ENCODE data around the gene PPP1R12C.
"Not testable (repeated sequence)": the region's sequence is repeated elsewhere in the genome, so short reads cannot be mapped to it uniquely, and the experiment has no call there.

Gene PPP1R12C

DNA sequence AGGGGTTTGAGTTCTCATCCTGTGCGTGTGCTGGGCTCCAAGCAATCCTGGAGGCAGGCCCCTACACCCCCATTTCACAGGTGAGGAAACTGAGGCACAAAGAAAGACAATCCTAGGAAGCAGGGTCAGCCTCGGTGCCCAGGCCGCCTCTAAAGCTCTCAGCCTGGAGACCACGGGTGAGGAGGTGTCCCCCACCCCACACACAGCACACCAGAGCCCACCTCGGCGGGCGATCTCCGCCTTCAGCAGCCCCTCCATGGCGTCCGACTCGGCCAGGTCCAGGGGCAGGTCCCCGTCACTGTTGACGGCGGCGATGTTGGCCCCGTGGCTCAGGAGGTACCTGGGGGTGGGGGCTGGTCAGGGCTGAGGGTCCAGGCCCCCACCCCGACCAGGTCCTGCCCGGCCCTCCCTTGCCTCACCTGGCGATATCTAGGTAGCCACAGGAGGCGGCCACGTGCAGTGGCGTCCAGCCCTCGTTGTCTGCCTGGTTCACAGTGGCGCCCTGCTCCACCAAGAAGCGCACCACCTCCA lies 5.1 kb downstream of the PPP1R12C start:
- in situ Hi-C loops (cut with HindIII; ENCODE audit: low sequenced_read_pairs), result loop anchor here (5.0 kb wide), 1 partner anchor 60 kb away; no protein-coding TSS in a partner anchor

- in situ Hi-C loops (cut with HindIII; ENCODE audit: low sequenced_read_pairs), result loop anchor here (5.0 kb wide), 1 partner anchor 61 kb away; no protein-coding TSS in a partner anchor
Measured at GRCh38 chr19:55111238-55111831, 6.1 kb downstream of the PPP1R12C start.

DNA sequence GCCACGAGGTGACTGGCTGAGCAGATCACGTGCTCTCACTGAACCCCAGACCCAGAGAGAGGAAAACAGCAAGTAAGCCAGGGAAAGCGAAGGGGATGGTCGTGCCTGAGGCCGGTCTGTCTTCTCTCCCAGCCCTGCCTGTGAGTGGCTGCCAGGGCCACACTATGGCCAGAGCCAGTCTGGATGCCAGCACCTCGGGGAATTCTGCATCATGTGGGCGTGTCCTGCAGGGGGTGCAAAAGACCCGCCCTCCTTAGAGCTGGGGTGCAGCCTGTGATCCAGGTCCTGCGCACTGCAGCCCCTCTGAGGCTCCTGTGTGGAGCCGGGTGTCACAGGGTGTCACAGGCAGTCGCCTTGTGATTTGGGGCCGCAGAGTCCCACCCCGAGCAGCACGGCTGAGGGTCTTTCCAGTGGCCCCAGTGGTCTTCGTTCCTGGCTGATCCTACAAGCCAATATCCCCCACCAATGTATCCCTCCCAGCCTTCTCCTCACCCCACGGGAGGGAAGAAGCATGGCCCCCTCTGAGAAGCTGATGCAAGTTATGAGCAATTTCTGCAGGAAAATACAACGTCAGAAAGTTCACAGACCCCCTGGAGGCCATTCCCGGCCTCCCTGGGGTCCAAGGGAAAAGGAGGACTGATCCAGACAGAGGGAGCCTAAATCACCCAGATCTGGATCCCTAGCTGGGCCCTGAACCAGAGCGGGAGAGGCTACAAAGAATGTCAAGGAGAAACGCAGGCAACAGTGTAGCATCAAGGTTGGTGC lies 7.7 kb downstream of the PPP1R12C start:
- in situ Hi-C loops (cut with HindIII; ENCODE audit: low sequenced_read_pairs), result loop anchor here (5.0 kb wide), 1 partner anchor 63 kb away; no protein-coding TSS in a partner anchor

GRCh38 chr19:55107252-55107651 lies 10.2 kb downstream of the PPP1R12C start:
- in situ Hi-C loops (cut with HindIII; ENCODE audit: low sequenced_read_pairs), result not testable (repeated sequence)

DNA sequence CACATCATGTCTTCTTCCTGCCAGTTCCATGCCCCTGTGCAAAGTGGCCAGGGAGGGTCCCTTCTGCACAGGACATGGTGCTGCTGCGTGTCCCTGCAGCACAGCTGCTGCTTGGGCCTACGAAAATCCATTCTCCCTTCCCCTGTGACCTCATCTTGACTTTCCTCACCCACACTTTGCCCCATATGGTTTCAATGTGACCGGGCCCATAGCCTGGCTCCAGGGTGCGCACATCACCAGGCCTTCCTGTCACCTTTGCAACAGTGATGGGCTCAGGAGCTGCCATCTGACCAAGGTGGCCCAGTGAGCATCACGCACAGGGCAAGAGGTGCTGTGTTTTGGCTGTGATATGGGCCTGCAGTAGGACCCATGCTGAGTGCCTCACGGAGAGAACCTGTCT lies 10.8 kb downstream of the PPP1R12C start:
- in situ Hi-C loops (cut with HindIII; ENCODE audit: low sequenced_read_pairs), result no loop called here

DNA sequence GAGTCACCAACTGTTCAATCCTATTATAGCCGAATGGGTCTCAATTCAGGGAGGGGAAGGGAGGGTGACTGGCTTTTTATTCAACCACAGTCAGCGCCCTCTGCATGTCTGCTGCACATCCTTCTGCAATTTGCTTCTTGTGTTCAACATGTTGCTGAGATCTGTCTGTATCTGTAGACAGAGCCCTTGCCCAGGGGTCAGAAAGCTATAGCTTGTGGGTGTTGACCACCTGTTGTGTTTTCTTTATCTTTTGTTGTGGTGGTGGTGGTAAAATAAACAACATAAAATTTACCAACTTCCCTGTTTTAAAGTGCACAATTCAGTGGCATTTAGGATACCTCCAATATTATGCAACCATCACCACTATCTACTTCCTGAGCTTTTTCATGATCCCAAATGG lies 12.2 kb downstream of the PPP1R12C start:
- in situ Hi-C loops (cut with HindIII; ENCODE audit: low sequenced_read_pairs), result no loop called here

- in situ Hi-C loops (cut with HindIII; ENCODE audit: low sequenced_read_pairs), result no loop called here
Measured at GRCh38 chr19:55103190-55103589, 14.2 kb downstream of the PPP1R12C start.

DNA sequence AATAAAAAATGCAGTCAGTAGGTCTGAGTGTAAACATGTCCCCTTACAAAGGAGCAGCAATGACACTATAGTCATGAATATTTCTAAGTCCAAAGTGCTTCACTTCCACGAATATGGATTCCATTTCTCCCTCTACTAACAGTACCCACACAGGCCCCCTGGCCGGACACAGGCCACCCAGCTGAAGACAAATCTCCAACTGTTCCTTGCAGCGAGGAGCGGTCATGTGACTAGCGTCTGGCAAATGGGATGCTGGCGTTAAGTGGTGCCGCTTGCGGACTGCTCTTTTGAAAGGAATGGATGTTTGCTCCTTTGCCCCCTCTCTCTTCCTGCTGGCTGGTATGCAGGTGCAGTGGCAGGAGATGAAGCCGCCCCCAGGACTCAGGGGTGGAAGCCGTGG lies 16.2 kb downstream of the PPP1R12C start:
- in situ Hi-C loops (cut with HindIII; ENCODE audit: low sequenced_read_pairs), result no loop called here

- in situ Hi-C loops (cut with HindIII; ENCODE audit: low sequenced_read_pairs), result no loop called here
Measured at GRCh38 chr19:55099557-55100506, 17.6 kb downstream of the PPP1R12C start.

DNA sequence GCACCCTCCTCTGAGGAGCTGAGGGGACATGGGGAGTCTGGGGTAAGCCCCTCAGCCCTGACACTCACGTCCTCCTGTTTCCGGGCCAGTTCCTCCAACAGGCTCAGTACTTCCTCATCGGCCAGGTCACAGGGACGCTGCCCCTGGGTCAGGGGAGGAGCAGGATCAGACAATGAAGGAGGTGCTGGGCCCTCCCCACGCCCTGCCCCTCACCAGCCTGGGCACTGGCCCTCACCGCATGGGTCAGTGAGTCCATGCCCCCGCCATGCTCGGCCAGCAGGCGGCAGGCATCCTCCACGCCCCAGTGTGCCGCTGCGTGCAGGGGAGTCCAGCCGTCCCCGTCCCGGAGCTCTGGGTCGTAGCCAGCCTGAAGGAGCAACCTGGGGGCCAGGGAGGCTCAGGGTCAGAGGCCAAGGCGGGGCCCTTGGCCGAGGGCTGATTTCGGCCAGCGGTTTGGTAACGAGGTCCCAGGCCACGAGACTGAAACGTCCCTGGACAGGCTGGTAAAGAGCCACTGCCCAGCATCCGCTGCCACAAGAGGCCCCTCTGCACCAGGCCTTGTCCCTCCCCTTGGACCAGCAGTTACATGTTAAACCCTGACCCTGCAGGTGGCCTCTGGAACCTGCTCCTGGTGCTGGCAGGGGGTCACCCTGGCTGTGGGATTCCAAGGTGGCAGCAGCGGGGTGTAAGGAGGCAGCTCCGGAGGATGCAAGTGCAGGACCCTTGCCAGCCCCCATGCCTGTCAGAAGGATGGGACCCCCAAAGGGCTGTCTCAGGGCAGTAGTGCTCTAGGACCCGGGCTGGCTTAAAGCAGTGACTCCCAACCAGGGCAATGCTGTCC lies 18.5 kb downstream of the PPP1R12C start:
- in situ Hi-C loops (cut with HindIII; ENCODE audit: low sequenced_read_pairs), result no loop called here

DNA sequence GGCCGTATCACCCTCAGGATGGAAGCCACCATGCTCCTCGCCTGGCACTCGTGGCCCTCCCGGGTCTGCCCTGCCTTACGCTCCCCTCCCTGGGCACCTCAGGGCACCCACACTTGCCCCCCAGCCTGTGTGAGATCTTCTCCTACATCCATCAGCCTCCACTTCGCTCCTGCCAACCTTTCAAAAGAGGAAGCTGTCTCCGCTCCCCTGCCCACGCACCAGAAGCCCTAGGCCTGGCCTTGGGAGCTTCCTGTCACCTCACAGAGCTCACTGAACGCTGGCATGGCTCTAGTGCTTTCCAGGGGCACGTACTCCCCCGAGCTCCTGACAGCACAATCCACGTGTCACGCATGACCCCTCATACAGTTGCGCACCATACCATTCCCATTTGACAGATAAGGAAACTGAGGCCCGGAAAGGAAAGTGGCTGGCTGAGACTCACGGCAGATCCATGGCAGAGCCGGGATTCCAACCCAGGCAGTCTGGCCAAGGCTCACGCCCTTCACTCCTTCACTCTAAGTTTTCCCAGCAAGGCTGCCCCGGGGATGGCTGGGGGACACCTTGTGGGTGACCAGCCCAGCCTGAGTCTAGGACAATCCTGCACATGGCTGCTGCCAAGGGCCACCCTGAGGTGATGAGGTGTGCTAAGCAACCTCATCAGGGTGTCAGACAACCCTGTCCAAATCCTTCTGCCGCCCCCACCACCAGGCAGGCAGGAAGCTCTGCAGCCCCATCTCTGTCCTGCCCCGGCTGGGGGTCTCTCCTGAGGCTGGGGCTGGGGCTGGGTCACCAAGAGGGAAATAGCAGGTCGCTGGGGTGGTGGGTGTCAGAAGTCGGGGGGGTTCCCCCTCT lies 19.3 kb downstream of the PPP1R12C start:
- in situ Hi-C loops (cut with HindIII; ENCODE audit: low sequenced_read_pairs), result no loop called here

GRCh38 chr19:55096061-55096701 lies 21.3 kb downstream of the PPP1R12C start:
- in situ Hi-C loops (cut with HindIII; ENCODE audit: low sequenced_read_pairs), result no loop called here

DNA sequence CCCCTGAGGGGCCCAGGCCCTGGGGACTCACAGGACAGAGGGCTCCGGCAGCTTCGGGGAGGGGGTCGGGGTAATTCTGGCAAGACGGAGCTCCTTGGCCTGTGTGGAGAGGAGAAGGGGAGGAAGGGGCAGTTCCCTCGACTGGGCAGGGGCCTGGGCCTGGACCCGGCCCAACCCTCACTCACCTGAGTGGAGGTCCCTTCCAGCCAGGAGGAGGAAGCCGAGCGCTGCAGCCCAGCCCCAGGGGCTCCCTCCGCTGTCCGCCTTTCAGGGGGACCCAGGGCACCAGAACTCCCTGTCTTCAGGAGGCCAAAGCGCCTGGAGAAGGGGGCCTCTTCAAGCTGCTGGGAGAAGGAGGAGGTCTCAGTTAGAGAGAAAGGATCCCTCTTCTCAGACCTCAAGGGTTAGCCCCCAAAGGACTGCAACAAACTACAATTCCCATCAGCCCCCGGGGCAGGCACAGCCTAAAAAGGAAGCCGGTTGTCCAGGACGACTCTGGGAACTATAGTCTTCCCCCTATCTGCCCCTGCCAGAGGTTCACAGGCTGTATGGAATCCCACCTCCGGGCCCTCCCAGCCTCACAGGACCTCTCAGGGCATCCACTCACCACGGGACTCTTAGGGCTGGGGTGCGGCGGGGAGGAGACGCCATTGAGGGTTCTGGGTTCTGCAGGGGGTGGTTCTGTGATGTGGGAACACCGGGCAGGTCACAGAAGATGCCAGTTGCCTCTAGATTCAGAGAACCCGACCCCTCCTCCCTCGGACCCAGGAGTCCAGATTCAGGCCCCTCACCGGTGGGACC lies 22.0 kb downstream of the PPP1R12C start:
- in situ Hi-C loops (cut with HindIII; ENCODE audit: low sequenced_read_pairs), result no loop called here

DNA sequence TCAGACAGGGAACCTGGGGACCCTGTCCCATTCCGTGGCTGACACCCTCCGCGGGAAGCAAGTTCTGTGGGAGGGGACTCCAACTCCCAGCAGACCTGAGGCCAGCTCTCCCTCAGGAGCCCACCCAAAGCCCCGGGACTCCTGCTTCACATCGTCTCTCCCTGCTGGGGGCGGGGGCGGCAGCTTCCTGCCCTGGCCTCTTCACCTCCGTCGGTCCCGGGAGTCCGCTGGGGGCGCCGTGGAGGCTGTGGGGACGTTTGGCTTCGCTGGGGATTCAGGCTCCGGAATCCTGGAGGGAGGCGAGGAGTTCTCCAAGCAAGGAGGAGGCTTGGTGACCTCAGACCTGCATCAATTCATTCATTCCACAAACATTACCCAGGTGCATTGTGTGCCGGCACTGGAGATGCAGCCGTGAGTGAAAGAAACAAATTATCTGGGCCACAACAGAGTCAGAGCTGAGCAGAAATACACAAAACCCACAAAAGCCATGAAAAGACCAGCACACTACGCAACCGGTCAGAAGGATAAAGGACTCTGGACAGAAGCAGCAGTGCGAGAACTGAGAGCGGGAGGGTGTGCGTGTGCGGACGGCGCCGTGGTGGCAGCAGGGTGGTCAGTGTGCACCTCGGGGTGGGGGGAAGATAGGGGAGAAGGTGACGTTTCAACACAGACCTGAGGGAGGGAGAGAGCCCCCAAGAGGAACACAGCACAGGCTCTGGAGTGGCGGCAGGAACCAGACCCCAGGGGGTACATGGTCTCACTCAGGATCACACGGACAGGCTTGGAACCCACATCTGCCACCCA lies 22.8 kb downstream of the PPP1R12C start:
- in situ Hi-C loops (cut with HindIII; ENCODE audit: low sequenced_read_pairs), result no loop called here

DNA sequence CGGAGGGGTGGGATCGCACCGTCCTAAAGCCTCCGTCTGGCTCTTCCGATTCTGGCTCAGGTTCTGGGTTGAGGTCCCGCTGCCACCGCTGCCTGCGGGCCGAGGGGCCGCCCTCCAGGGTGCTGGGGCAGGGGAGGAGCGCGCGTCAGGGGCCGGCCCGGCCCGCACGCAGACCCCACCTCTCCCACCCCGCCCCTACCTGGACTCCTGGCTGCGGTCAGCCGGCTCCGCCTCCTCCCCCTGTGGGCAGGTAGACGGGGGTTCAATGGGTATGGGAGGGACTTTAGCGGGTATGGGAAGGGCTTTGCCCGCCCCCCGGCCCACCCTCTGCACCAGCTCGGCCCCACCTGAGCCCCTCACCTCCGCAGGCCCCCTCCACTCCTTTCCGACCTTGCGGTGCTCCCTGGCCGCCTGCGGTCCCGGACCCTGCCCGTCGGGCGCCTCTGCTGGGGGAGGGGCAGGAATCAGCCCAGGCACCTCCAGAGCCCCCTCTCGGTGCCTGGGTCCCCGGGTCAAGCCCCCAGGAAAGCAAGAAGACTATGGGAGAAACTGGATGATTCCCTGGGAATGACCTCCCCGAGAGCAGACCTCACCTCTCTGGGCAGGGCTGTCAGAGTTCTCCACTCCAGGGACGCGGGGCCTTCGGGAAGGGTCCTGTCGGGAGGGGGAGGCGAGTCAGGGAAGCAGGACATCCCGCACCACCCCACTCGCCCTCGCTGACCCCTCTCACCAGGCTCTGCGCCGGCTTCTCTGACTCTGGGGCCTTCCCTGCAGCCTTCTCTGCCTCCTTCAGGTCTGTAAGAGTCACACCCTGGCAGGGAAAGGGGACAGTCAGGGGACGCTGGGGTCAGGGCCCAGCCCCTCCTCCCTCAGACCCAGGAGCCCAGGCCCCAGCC lies 24.8 kb downstream of the PPP1R12C start:
- in situ Hi-C loops (cut with HindIII; ENCODE audit: low sequenced_read_pairs), result no loop called here

DNA sequence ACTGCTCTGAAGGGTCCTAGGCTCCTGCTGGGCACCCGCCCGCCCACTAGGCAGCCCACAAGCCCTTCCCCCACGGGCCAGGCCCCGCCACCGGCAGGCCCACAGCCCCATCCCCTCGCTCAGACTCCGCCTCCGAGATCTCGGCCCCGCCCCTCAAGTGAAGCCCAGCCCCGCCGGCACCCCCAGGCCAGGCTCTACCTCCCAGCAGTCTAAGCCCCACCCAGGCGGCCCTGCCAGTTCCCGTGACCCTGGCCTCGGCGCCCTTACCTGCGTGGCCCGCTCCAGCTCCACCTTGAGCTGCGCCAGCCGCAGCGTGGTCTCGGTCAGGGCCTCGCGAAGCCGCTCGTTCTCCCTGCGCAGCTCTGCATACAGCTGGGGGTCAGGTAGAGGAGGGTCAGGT lies 25.5 kb downstream of the PPP1R12C start:
- in situ Hi-C loops (cut with HindIII; ENCODE audit: low sequenced_read_pairs), result no loop called here
